Measurements from ENCODE around the gene SERP2. TPM values are rescaled to one million over a fixed set of nuclear protein-coding genes. Genes with fewer than 3 reads are reported as not detected.

The SERP2 gene
- total and polyA plus RNA-seq, 9 of the 15 experiments (the other 6 are each of a cell fraction or from before 2014, with no cell fraction given), result 0.13 TPM; not detected in 8

GRCh38 chr13:44351505-44351854, 22.1 kb upstream of the SERP2 start:
- no peaks in the 10 kb centered on the region for H3K36me3 ChIP-seq (ENCODE audit: control insufficient read depth, insufficient read depth, low read length)
- no peak for ATAC-seq
- no peak for DNase-seq (ENCODE audit: extremely low read depth in 1 of 4, low spot score in 3 of 4)
- no peaks in the 10 kb centered on the region for H3K9me3 ChIP-seq (replicated peaks; ENCODE audit: control insufficient read depth, insufficient read depth, low read depth, low read length)
- no peak overlapping the region for H3K9ac ChIP-seq (ENCODE audit: insufficient read depth in 1 of 2, low read depth in 2 of 2, low read length in 2 of 2)
- peaks cover 0 to 3% of the 10 kb centered on the region in 2 experiments; a peak in 2 of 5 replicates for H3K4me1 ChIP-seq (replicated peaks in 1 of 2; ENCODE audit: control insufficient read depth in 2 of 2, insufficient read depth in 2 of 2, low read length in 2 of 2)
- TF ChIP-seq ZC3H4 (CRISPR knock-in tag; IDR thresholded peaks at IDR 0.05; ENCODE audit: borderline replicate concordance) (no peak), RBM25 (IDR thresholded peaks at IDR 0.05; ENCODE audit: low read depth, low read length, severe bottlenecking) (peak; percentile 8)
- H3K79me2 ChIP-seq (ENCODE audit: control insufficient read depth, insufficient read depth, low read length), result no peaks in the 10 kb centered on the region
- no peaks in the 10 kb centered on the region for H3K27me3 ChIP-seq (ENCODE audit: control insufficient read depth in 2 of 2, insufficient read depth in 2 of 2, low read length in 2 of 2)
- H2AFZ ChIP-seq (ENCODE audit: low read depth, low read length), result no peak overlapping the region
- H3K4me2 ChIP-seq (ENCODE audit: insufficient read depth, low read length), result no peak overlapping the region
- CTCF ChIA-PET (ENCODE audit: low intra/inter-chr PET ratio), result no interaction called here
- 63% methylated on average over 4 of the region's 4 CpGs for WGBS (ENCODE audit: insufficient coverage, low coverage, missing lambda C conversion rate)
- H3K4me3 ChIP-seq, result no peak overlapping the region
- H4K20me1 ChIP-seq (replicated peaks; ENCODE audit: control insufficient read depth, insufficient read depth, low read length), result no peaks in the 10 kb centered on the region
- POLR2A ChIA-PET, result interaction anchor here (1.1 kb wide), 1 partner anchor 24 kb away, joined by 3 read pairs; no protein-coding TSS in a partner anchor
- no peak overlapping the region for H3K27ac ChIP-seq (ENCODE audit: extremely low read depth, low read depth, low read length)
- intact Hi-C loops (cut with micrococcal nuclease), result no loop called here
- no TSS peak for BruUV-seq (replicated peaks)
- no peaks in the 10 kb centered on the region for H3K9me1 ChIP-seq (ENCODE audit: control insufficient read depth, insufficient read depth, low read length)
- in situ Hi-C loops (cut with MboI), result no loop called here
- no peak for FAIRE-seq

GRCh38 chr13:44352202-44352601, 21.4 kb upstream of the SERP2 start:
- no TSS peak for BruUV-seq (replicated peaks)
- Histone ChIP-seq H4K20me1 (replicated peaks; ENCODE audit: control insufficient read depth, insufficient read depth, low read length) (no peaks in the 10 kb centered on the region), H3K36me3 (ENCODE audit: control insufficient read depth, insufficient read depth, low read length) (no peaks in the 10 kb centered on the region), H3K9me1 (ENCODE audit: control insufficient read depth, insufficient read depth, low read length) (no peaks in the 10 kb centered on the region), H3K4me3 (no peak overlapping the region), H3K79me2 (ENCODE audit: control insufficient read depth, insufficient read depth, low read length) (no peaks in the 10 kb centered on the region), H3K27ac (ENCODE audit: extremely low read depth, low read depth, low read length) (no peak overlapping the region), H3K9ac (ENCODE audit: insufficient read depth in 1 of 2, low read depth in 2 of 2, low read length in 2 of 2) (no peak overlapping the region), H3K27me3 (ENCODE audit: control insufficient read depth in 2 of 2, insufficient read depth in 2 of 2, low read length in 2 of 2) (no peaks in the 10 kb centered on the region), H3K9me3 (replicated peaks; ENCODE audit: control insufficient read depth, insufficient read depth, low read depth, low read length) (no peaks in the 10 kb centered on the region), H3K4me2 (ENCODE audit: insufficient read depth, low read length) (no peak overlapping the region), H2AFZ (ENCODE audit: low read depth, low read length) (no peak overlapping the region), H3K4me1 (replicated peaks in 1 of 2; ENCODE audit: control insufficient read depth in 2 of 2, insufficient read depth in 2 of 2, low read length in 2 of 2) (peaks cover 0 to 3% of the 10 kb centered on the region in 2 experiments; a peak in 2 of 5 replicates)
- no peak for TF ChIP-seq ZFP36 (IDR thresholded peaks at IDR 0.05; ENCODE audit: low read depth, low read length, partially characterized antibody)
- TF ChIP-seq PRDM10 (IDR thresholded peaks at IDR 0.05; ENCODE audit: partially characterized antibody), result no peak
- no peak for TF ChIP-seq FOXJ2 (tag; IDR thresholded peaks at IDR 0.05)
- TF ChIP-seq ADNP (tag; IDR thresholded peaks at IDR 0.05), result no peak
- TF ChIP-seq CHD1 (IDR thresholded peaks at IDR 0.05; ENCODE audit: low read length), result no peak
- TF ChIP-seq ZNF644 (tag; IDR thresholded peaks at IDR 0.05; ENCODE audit: low read depth), result no peak
- TF ChIP-seq HDAC2 (IDR thresholded peaks at IDR 0.05), result no peak
- no peak for TF ChIP-seq SMARCB1 (IDR thresholded peaks at IDR 0.05; ENCODE audit: insufficient read length, low read depth)
- TF ChIP-seq EP400 (IDR thresholded peaks at IDR 0.05), result no peak
- POLR2A ChIA-PET, result interaction anchor here (0.5 to 1.1 kb wide), 2 partner anchors 25 to 308 kb away, joined by 3 to 4 read pairs; no protein-coding TSS in a partner anchor
- intact Hi-C loops (cut with micrococcal nuclease) (no loop called here), in situ Hi-C loops (cut with MboI) (no loop called here)
- 67% methylated on average over 3 of the region's 3 CpGs for WGBS (ENCODE audit: insufficient coverage, low coverage, missing lambda C conversion rate)
- DNase-seq (ENCODE audit: extremely low read depth in 1 of 4, low spot score in 3 of 4) (no peak), FAIRE-seq (no peak), ATAC-seq (no peak)
- CTCF ChIA-PET (ENCODE audit: low intra/inter-chr PET ratio), result no interaction called here

All from K562 (cell line).